GM23248 (cell line): Measurements from ENCODE around the gene SLC2A9.

Experiments used
- EZH2 ChIP-seq: fragments of 200-600 bp; sonication (generic); IDR thresholded peaks from 2 replicates; pipeline ENCODE4 v1.6.1; 2018; ENCODE audit warnings: antibody characterized with exemption, mild to moderate bottlenecking; ENCODE audit not compliant: insufficient read depth, poor library complexity, severe bottlenecking
- EZH2phosphoT487 ChIP-seq: fragments of 200-600 bp; sonication (generic); IDR thresholded peaks from 2 replicates; pipeline ENCODE4 v1.6.1; 2018; ENCODE audit warnings: antibody characterized with exemption, moderate library complexity, mild to moderate bottlenecking, low read depth; ENCODE audit not compliant: insufficient read depth

DNA sequence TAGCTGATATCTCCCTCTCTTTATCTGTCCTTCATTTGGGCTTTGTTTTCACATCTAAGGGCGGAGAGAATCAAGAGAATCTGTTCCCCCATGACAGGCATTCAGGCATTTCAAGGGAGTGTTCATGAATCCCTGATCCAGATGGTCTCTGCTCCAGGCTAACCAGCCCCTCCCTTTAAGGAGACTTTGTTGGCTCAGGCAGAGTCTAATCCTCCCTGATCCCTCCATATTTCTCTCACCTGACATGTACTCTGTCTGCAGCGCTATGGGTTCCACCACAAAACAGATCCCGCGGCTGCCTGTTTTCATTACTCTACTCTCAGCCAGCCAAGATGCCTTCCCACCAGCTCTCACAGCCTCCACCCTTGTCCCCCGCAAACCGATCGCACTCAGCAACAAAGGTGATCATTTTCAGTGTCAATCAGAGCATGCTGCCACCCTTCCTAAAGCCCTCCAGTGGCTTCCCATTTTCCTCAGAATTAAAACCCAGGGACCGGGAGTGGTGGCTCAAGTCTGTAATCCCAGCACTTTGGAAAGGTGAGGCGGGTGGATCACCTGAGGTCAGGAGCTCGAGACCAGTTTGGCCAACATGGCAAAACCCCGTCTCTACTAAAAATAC, 30.3 kb upstream of the SLC2A9 start:
- TF ChIP-seq EZH2 (no peak), EZH2phosphoT487 (no peak)
